ENCODE data around the gene TBX20.
"Not testable (repeated sequence)": the region's sequence is repeated elsewhere in the genome, so short reads cannot be mapped to it uniquely, and the experiment has no call there.

DNA sequence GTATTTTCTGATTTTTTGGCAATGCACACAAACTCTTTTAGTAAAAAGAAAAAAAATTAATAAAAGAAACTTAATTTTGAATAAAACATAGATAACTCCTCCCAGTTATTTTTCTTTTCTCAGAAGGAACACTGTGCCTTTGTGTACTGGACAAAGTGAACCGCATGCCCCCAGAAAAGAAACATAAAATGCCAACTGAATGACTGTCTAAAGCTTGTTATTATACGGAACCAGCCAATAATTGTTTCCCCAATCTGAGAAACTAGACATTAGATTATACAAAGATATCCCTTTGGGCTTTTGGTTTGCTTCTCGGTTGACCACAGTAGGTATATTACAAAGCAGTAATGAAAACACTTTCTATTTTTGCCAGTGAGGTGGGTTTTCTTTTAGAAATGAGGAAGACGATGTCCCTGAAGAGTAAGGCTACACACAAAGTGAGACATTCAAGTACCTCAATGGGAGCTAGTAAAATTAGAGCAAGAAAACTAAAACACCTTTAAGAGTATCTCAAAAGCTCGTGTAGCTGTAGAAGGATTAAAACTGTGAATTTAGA, 25.3 kb downstream of the TBX20 start:
- TF ChIP-seq POLR2AphosphoS5 (IDR thresholded peaks at IDR 0.05); CTCF (IDR thresholded peaks at IDR 0.05); POLR2A (IDR thresholded peaks at IDR 0.05); EP300 (IDR thresholded peaks at IDR 0.05; ENCODE audit: low read depth): not testable (repeated sequence)
